Fibroblast of skin of left quadriceps (primary cell): ENCODE results near the gene USP17L12.
"Not testable (repeated sequence)": the region's sequence is repeated elsewhere in the genome, so short reads cannot be mapped to it uniquely, and the experiment has no call there.

Experiments used
- DNase-seq, 2 experiments: peaks; one replicate each; pipeline ENCODE4 v3.0.0-alpha.2; 2013; ENCODE audit warnings: low read depth in 2 of 2

Gene USP17L12, protein sequence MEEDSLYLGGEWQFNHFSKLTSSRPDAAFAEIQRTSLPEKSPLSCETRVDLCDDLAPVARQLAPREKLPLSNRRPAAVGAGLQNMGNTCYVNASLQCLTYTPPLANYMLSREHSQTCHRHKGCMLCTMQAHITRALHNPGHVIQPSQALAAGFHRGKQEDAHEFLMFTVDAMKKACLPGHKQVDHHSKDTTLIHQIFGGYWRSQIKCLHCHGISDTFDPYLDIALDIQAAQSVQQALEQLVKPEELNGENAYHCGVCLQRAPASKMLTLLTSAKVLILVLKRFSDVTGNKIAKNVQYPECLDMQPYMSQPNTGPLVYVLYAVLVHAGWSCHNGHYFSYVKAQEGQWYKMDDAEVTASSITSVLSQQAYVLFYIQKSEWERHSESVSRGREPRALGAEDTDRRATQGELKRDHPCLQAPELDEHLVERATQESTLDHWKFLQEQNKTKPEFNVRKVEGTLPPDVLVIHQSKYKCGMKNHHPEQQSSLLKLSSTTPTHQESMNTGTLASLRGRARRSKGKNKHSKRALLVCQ

GRCh38 chr4:9219852-9220251 lies at the start of gene USP17L12:
Gene USP17L12 (plus strand): TSS chr4:9220152. CDS start chr4:9220152, 0 bp downstream.
- DNase-seq = not testable (repeated sequence)

DNA sequence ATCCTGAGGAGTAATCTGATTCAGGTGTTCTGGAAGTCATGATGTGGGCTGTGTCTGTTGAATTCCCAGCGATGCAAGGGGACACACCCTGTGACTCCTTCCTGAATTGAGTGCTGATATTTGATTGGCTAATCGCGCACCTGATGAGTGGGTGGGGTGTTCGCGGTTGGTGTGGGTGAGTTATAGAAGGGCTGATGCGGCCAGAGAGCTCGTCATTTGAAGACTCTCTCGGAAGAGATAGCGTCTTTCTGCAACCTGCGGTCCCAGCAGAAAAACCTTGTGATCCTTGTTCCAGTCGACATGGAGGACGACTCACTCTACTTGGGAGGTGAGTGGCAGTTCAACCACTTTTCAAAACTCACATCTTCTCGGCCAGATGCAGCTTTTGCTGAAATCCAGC lies 9.6 kb upstream of the USP17L12 start, which contains the start of gene USP17L10:
Gene USP17L10, plus strand, starts transcription at position 301 of the 400 bp plus-strand sequence. Its CDS starts 0 bp downstream, at position 301.
- DNase-seq = not testable (repeated sequence)

GRCh38 chr4:9214701-9215100 lies 5.3 kb upstream of the USP17L12 start:
- not testable (repeated sequence) for DNase-seq

- DNase-seq = not testable (repeated sequence)
These were observed 4.8 kb upstream of the USP17L12 start, which contains the start of gene USP17L11 for GRCh38 chr4:9215105-9215504. Gene USP17L11 (plus strand): TSS chr4:9215405. CDS start chr4:9215405, 0 bp downstream.

- DNase-seq = not testable (repeated sequence)
These were observed 4.6 kb downstream of the USP17L12 start, which contains the start of gene USP17L13 for GRCh38 chr4:9224596-9224995. Gene USP17L13 (plus strand): TSS chr4:9224896. CDS start chr4:9224896, 0 bp downstream.

GRCh38 chr4:9230249-9230648 lies 10.3 kb downstream of the USP17L12 start:
- not testable (repeated sequence) for DNase-seq

- DNase-seq = not testable (repeated sequence)
These were observed 14.1 kb downstream of the USP17L12 start, which contains the start of gene USP17L15 for GRCh38 chr4:9234085-9234484. Gene USP17L15 (plus strand): TSS chr4:9234385. CDS start chr4:9234385, 0 bp downstream.

DNA sequence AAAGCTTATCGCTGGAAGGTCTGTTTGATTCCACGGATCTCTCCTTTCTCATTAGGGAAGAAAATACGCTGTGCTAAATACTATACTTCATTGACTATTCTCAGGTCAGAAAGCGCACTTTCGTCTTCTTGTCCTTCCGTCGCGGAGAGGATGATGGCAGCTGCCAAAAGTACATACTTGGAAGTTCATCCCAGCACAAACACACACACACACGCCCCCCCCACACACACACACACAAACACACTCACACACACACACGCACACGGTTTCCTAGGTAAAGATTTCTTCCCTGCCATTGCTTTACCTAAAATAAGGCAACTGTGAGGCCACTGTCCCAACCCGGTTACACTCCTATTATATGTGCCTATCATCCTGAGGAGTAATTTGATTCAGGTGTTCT lies 18.5 kb downstream of the USP17L12 start:
- not testable (repeated sequence) for DNase-seq

DNA sequence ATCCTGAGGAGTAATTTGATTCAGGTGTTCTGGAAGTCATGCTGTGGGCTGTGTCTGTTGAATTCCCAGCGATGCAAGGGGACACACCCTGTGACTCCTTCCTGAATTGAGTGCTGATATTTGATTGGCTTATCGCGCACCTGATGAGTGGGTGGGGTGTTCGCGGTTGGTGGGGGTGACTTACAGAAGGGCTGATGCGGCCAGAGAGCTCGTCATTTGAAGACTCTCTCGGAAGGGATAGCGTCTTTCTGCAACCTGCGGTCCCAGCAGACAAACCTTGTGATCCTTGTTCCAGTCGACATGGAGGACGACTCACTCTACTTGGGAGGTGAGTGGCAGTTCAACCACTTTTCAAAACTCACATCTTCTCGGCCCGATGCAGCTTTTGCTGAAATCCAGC lies 23.6 kb downstream of the USP17L12 start, which contains the start of gene USP17L17:
Gene USP17L17, plus strand, starts transcription at position 301 of the 400 bp plus-strand sequence. Its CDS starts 0 bp downstream, at position 301.
- not testable (repeated sequence) for DNase-seq

- not testable (repeated sequence) for DNase-seq
These were observed 28.2 kb downstream of the USP17L12 start, which contains the start of gene USP17L18 for GRCh38 chr4:9247953-9248680. Gene USP17L18 (plus strand): TSS chr4:9248630. CDS start chr4:9248630, 0 bp downstream.

DNA sequence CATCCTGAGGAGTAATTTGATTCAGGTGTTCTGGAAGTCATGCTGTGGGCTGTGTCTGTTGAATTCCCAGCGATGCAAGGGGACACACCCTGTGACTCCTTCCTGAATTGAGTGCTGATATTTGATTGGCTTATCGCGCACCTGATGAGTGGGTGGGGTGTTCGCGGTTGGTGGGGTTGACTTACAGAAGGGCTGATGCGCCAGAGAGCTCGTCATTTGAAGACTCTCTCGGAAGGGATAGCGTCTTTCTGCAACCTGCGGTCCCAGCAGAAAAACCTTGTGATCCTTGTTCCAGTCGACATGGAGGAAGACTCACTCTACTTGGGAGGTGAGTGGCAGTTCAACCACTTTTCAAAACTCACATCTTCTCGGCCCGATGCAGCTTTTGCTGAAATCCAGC lies 33.1 kb downstream of the USP17L12 start, which contains the start of gene USP17L19:
Gene USP17L19, plus strand, starts transcription at position 301 of the 400 bp plus-strand sequence. Its CDS starts 0 bp downstream, at position 301.
- DNase-seq = not testable (repeated sequence)

DNA sequence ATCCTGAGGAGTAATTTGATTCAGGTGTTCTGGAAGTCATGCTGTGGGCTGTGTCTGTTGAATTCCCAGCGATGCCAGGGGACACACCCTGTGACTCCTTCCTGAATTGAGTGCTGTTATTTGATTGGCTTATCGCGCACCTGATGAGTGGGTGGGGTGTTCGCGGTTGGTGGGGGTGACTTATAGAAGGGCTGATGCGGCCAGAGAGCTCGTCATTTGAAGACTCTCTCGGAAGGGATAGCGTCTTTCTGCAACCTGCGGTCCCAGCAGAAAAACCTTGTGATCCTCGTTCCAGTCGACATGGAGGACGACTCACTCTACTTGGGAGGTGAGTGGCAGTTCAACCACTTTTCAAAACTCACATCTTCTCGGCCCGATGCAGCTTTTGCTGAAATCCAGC lies 37.9 kb downstream of the USP17L12 start, which contains the start of gene USP17L20:
Gene USP17L20, plus strand, starts transcription at position 301 of the 400 bp plus-strand sequence. Its CDS starts 0 bp downstream, at position 301.
- DNase-seq = not testable (repeated sequence)

GRCh38 chr4:9262572-9262971 lies 42.6 kb downstream of the USP17L12 start, which contains the start of gene USP17L21:
Gene USP17L21 (plus strand): TSS chr4:9262872. CDS start chr4:9262872, 0 bp downstream.
- not testable (repeated sequence) for DNase-seq

DNA sequence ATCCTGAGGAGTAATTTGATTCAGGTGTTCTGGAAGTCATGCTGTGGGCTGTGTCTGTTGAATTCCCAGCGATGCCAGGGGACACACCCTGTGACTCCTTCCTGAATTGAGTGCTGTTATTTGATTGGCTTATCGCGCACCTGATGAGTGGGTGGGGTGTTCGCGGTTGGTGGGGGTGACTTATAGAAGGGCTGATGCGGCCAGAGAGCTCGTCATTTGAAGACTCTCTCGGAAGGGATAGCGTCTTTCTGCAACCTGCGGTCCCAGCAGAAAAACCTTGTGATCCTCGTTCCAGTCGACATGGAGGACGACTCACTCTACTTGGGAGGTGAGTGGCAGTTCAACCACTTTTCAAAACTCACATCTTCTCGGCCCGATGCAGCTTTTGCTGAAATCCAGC lies 47.4 kb downstream of the USP17L12 start, which contains the start of gene USP17L22:
Gene USP17L22, plus strand, starts transcription at position 301 of the 400 bp plus-strand sequence. Its CDS starts 0 bp downstream, at position 301.
- DNase-seq = not testable (repeated sequence)
